ENCODE measurements around the gene RTN4R. TPM values are rescaled to one million over a fixed set of nuclear protein-coding genes. Genes with fewer than 3 reads are reported as not detected.
"Not testable (repeated sequence)": the region's sequence is repeated elsewhere in the genome, so short reads cannot be mapped to it uniquely, and the experiment has no call there.

The RTN4R gene
- total and polyA plus RNA-seq, 2 of the 8 experiments (the other 6 are each of a cell fraction or from before 2014, with no cell fraction given): 21.8 to 41.3 TPM

DNA sequence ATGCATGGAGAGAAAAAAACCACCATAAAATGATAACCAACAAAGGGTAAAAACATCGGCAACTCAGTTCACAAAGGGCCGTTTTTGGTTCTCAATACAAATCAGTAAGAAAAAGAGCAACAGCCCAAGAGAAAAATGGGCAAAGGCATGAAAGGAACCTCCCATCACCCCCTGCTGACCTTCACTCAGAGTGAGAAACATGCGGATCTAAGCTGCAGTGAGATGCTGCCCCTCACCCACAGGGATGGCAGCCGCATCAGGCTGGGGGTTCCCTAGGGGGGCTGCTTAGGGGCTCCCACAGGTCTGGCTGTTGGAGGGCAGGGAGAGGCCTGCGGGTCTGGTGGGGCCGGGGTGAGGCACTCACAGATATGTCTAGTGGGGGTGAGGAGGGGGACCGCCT lies 7.2 kb upstream of the RTN4R start:
- not testable (repeated sequence) for H4K91ac ChIP-seq (replicated peaks; ENCODE audit: insufficient read length, low read length); H2BK20ac ChIP-seq (ENCODE audit: low read length); H3K4me1 ChIP-seq (replicated peaks in 1 of 4; ENCODE audit: control insufficient read depth in 3 of 4, insufficient read depth in 4 of 4, low read length in 3 of 4)

DNA sequence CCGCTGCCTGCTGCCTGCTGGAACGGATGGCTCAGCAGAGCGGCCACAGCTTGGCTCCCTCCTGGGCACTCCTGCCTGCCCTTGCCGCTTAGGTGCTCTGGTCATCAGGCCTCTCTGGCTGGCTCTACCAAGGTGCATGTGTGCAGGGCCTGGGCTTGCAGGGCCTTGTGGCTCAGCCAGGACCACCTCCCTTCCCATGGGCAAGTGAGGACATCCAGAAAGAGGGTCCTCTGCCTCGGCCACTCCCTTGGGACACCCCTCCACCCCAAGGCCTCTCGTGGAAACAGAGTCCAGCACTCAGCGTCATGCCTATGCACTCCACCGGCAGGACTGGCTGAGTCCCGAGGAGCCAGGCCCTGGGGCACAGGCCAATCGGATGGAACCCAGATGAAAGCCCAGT lies 6.3 kb upstream of the RTN4R start:
- H3K27ac ChIP-seq (ENCODE audit: low read depth, low read length); H3K4me2 ChIP-seq (ENCODE audit: insufficient read depth in 1 of 2, low read depth in 2 of 2, low read length in 2 of 2); H2AFZ ChIP-seq (ENCODE audit: low read length); H3K23ac ChIP-seq (ENCODE audit: insufficient read length); FAIRE-seq; H3K27me3 ChIP-seq (replicated peaks in 1 of 4; ENCODE audit: control insufficient read depth in 3 of 4, extremely low read depth in 1 of 4, insufficient read depth in 3 of 4, low read length in 3 of 4); H3K14ac ChIP-seq (ENCODE audit: insufficient read length); DNase-seq (ENCODE audit: low read depth in 1 of 2, low spot score in 2 of 2); H3K36me3 ChIP-seq (ENCODE audit: control insufficient read depth in 2 of 4, insufficient read depth in 4 of 4, low read length in 3 of 4); H2BK120ac ChIP-seq (replicated peaks; ENCODE audit: low read depth, low read length); H2BK15ac ChIP-seq (ENCODE audit: low read length); H4K91ac ChIP-seq (replicated peaks; ENCODE audit: insufficient read length, low read length); CTCF ChIA-PET (ENCODE audit: partially characterized antibody); H3K4ac ChIP-seq (replicated peaks; ENCODE audit: insufficient read length, low read depth, low read length); H3K23me2 ChIP-seq (ENCODE audit: low read depth, low read length); H4K8ac ChIP-seq (ENCODE audit: extremely low read depth, insufficient read depth, low read length); H2BK20ac ChIP-seq (ENCODE audit: low read length); H3K79me2 ChIP-seq (ENCODE audit: control insufficient read depth in 1 of 2, insufficient read depth in 2 of 2, low read length in 2 of 2); H4K5ac ChIP-seq (ENCODE audit: insufficient read length, low read depth, low read length); H3K9ac ChIP-seq (replicated peaks in 1 of 4; ENCODE audit: extremely low read depth in 1 of 4, low read depth in 3 of 4, low read length in 3 of 4); POLR2A ChIA-PET (ENCODE audit: partially characterized antibody); H2BK5ac ChIP-seq (ENCODE audit: low read depth, low read length); H3K9me3 ChIP-seq (ENCODE audit: insufficient read depth in 2 of 2, low read depth in 1 of 2, low read length in 1 of 2); H2AK5ac ChIP-seq (ENCODE audit: low read depth, low read length); H3K79me1 ChIP-seq (ENCODE audit: low read depth, low read length); H3K4me1 ChIP-seq (replicated peaks in 1 of 4; ENCODE audit: control insufficient read depth in 3 of 4, insufficient read depth in 4 of 4, low read length in 3 of 4); H2BK12ac ChIP-seq (ENCODE audit: low read depth, low read length); H3K56ac ChIP-seq (replicated peaks; ENCODE audit: insufficient read length, low read depth, low read length); H3K4me3 ChIP-seq (ENCODE audit: extremely low read depth in 1 of 4, insufficient read depth in 2 of 4, low read depth in 3 of 4, low read length in 4 of 4); H3K18ac ChIP-seq (ENCODE audit: extremely low read depth, low read length); H4K20me1 ChIP-seq (replicated peaks in 1 of 2; ENCODE audit: control insufficient read depth in 1 of 2, insufficient read depth in 2 of 2, low read length in 2 of 2): not testable (repeated sequence)
- 91% methylated on average over 8 of the region's 10 CpGs; no CpG with 5 or more reads in 1 of the 2 experiments for WGBS, 2 experiments (ENCODE audit: extremely low coverage in 1 of 2, insufficient coverage in 1 of 2, insufficient read length in 1 of 2, insufficient replicate concordance in 2 of 2, low coverage in 1 of 2, low lambda C conversion rate in 2 of 2, missing lambda C conversion rate in 1 of 2)

More for the DNA sequence above, 7.2 kb upstream of the RTN4R start:
- H3K9ac ChIP-seq (replicated peaks in 1 of 4; ENCODE audit: extremely low read depth in 1 of 4, low read depth in 3 of 4, low read length in 3 of 4); H3K79me2 ChIP-seq (ENCODE audit: control insufficient read depth in 1 of 2, insufficient read depth in 2 of 2, low read length in 2 of 2); H3K36me3 ChIP-seq (ENCODE audit: control insufficient read depth in 2 of 4, insufficient read depth in 4 of 4, low read length in 3 of 4); H3K14ac ChIP-seq (ENCODE audit: insufficient read length); DNase-seq (ENCODE audit: low read depth in 1 of 2, low spot score in 2 of 2); H4K5ac ChIP-seq (ENCODE audit: insufficient read length, low read depth, low read length); H3K79me1 ChIP-seq (ENCODE audit: low read depth, low read length); H3K9me3 ChIP-seq (ENCODE audit: insufficient read depth in 2 of 2, low read depth in 1 of 2, low read length in 1 of 2); H3K4me3 ChIP-seq (ENCODE audit: extremely low read depth in 1 of 4, insufficient read depth in 2 of 4, low read depth in 3 of 4, low read length in 4 of 4); H3K27ac ChIP-seq (ENCODE audit: low read depth, low read length); H3K4me2 ChIP-seq (ENCODE audit: insufficient read depth in 1 of 2, low read depth in 2 of 2, low read length in 2 of 2); H2AFZ ChIP-seq (ENCODE audit: low read length); H3K18ac ChIP-seq (ENCODE audit: extremely low read depth, low read length); H2BK5ac ChIP-seq (ENCODE audit: low read depth, low read length); H2BK12ac ChIP-seq (ENCODE audit: low read depth, low read length); H2BK120ac ChIP-seq (replicated peaks; ENCODE audit: low read depth, low read length); H3K27me3 ChIP-seq (replicated peaks in 1 of 4; ENCODE audit: control insufficient read depth in 3 of 4, extremely low read depth in 1 of 4, insufficient read depth in 3 of 4, low read length in 3 of 4); H2BK15ac ChIP-seq (ENCODE audit: low read length); H3K23me2 ChIP-seq (ENCODE audit: low read depth, low read length); FAIRE-seq; H4K20me1 ChIP-seq (replicated peaks in 1 of 2; ENCODE audit: control insufficient read depth in 1 of 2, insufficient read depth in 2 of 2, low read length in 2 of 2); H4K8ac ChIP-seq (ENCODE audit: extremely low read depth, insufficient read depth, low read length); H2AK5ac ChIP-seq (ENCODE audit: low read depth, low read length); H3K4ac ChIP-seq (replicated peaks; ENCODE audit: insufficient read length, low read depth, low read length); H3K23ac ChIP-seq (ENCODE audit: insufficient read length); H3K56ac ChIP-seq (replicated peaks; ENCODE audit: insufficient read length, low read depth, low read length): not testable (repeated sequence)
- ChIA-PET CTCF (ENCODE audit: partially characterized antibody) (interaction anchor here (1.2 kb wide), 1 partner anchor 118 kb away, joined by 7 read pairs; no protein-coding TSS in a partner anchor), POLR2A (ENCODE audit: partially characterized antibody) (interaction anchor here (1.2 kb wide), 1 partner anchor 158 kb away, joined by 3 read pairs; the partner anchor contains the start of gene TRMT2A)
- 86% methylated on average over 1 of the region's 7 CpGs; no CpG with 5 or more reads in 1 of the 2 experiments for WGBS, 2 experiments (ENCODE audit: extremely low coverage in 1 of 2, insufficient coverage in 1 of 2, insufficient read length in 1 of 2, insufficient replicate concordance in 2 of 2, low coverage in 1 of 2, low lambda C conversion rate in 2 of 2, missing lambda C conversion rate in 1 of 2)

Data from H1 (cell line).